GM19455 (cell line): Measurements from ENCODE around the gene HEYL.

ENCODE experiments used
- ATAC-seq: cut with Tn5 transposase; IDR thresholded peaks from one replicate; pipeline ENCODE4 v1.9.1; 2021; ENCODE audit not compliant: unreplicated experiment

The HEYL gene

DNA sequence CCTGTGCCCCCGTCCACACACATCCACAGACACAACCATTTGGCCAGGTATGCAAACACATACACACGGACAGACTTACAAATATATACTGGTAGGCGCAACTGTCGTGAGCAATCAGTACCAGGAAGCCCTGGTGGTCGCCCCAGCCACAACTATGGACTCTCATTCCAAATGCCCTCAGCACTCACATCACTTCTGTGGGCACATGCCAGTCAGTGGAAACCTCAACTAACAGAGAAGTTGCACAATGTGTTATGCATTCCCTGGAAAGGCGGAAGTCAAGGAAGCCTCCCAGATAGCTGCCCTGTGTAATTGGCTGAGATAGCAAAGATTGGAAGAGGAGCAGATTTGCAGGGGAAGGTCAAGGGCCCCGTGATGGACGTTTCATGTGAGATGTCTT is 1.4 kb upstream of the HEYL start:
- ATAC-seq = no peak

DNA sequence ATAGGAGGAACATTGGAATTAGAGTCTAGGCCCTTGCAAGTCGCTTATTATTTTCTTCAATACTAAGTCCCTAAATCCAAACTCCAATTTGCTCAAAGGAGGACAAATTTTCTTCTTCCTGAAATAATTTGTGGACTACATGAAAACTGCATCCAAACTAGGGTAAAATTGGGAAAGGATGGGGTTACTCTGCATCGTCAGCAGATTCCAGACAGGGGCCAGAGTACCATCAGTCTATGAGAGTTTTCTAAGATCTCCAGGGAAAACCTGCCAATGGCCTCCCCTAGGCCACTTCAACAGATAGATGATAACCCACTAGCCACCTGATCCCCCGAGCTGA is 508 bp downstream of the HEYL start:
- no peak for ATAC-seq

DNA sequence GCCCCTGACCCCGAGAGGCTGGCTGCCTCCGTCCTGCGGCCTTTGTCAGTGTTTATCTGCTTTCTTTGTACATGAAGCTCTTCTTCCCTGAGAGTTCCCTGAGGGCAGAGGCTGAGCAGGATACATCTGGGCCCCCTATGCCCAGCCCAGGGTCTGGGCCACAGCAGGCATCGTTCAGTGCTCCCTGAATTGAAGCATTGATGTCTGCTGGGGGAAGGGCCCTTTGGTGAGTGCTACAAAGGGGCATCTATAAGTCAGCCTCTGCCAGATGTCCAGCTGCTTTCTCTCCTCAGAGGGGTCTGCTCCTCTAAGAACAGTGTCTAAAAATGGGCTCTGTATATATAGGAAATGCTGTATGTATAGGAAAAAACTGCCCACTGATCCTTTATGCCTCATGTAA is 2.1 kb downstream of the HEYL start:
- ATAC-seq = no peak

DNA sequence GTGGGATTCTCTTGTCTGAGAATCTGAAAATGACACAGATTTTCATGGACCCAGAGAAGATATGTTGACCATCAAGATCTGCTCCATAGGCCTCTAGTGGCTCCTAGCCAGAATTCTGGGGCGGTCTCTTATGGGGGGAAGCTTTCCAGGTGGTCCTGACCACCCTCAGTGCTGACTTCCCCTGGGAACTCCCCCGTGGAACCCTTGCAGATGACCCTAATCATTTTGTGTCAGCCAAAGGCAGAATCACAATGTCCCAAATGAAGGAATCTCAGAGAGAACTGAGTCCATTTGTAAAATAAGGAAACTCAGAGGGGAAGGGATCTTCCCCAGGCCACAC is 3.6 kb downstream of the HEYL start:
- ATAC-seq = no peak

DNA sequence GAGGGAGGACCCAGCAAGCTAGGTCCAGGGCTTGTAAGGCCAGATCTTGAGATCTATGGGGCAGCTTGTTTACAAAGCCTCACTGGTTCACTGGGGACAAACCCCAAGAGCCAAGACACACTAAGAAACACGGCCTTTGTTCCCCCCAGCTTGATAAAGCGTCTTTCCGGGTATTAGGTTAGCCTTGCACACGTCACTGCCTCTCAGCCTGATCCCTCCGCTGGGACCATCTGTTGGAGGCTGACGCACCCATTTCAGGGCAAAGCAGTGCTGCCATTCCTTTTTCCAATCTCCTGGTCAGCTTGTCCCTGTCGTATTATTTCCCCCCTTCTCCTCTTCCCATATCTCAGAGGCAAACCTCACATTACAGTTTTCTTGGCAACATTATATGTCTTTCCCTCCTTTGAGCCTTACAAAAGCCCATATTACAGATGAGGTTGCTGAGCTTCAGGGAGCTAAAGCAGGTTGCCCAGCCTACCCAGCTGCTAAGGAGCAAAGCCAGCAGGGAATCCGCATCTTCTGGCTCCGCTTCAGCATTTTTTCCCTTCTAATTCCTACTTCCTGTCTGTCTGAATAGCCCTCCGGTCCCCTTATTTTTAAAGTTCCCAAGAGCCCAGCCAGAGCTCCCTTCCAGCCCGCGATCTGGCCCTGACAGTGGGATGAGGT is 4.1 kb downstream of the HEYL start:
- no peak for ATAC-seq

DNA sequence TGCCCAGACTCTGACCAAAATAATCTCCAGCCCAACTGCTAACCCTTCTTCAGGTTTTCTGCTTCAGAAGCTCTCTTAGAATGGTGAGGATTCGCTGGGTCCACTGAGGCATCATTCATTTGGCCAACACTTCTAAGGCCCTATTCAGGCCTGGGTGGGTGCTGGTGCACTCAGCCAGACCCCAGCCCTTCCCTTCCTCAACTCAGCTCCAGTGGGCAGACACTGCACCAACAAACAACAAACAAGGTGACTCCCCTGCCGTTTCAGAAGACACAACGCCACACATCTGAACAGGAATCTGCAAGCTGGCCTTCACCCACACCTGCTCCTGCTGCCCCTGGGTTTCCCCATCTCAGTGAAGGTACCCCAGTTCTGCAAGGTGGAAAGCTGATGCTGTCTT is 6.0 kb downstream of the HEYL start:
- no peak for ATAC-seq

DNA sequence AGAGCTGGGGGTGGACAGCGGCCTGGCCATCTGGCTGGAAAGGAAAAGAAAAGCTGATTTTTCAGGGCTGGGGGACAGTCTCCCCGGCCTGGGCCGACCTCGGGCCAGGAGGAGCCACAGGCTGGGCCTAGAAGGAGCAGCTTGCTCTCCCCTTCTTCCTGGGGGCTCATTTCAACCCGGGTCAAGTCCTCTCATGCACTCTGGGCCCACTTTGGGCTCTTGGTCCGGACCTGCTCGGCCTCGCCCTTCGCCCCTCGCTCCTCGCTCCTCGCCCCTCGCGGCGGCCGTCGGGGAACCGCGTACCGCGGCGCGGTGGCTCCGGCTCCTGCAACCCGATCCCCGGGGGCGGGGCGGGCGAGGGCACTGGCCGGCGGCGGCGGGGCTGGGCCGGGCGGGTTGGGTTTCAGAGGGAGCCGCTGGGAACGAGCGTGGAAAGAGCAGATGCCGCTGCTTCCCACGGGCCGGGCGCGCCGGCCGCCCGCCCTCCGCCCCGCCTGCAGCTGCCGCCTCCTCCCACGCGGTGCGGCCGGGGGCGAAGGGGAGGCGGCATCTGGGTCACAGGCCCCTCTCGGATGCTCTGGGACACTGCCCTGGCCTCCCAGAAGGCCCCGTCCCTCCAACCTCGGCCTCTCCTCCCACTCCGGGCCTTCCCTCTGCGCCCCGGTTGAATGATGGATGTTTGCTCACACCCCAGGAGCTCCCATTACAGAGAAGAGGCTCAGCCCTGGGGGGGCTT is 6.6 kb downstream of the HEYL start:
- ATAC-seq = no peak

DNA sequence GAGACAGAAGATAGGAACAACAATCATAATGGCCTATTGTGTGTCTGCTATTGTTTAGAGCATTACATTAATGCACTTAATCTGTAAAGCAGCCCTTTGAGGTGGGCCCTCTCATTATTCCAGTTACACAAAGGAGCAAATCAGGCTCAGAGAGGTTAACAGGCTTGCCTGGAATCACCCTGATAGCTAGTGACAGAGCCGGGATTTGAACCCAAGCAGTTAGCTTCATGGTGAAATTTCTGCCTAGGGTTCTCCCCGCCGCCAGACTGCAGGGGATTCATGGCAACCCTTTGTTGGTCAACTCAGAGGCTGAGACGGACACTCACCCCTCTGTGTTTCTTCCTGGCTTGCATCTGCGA is 7.1 kb downstream of the HEYL start:
- ATAC-seq = no peak

DNA sequence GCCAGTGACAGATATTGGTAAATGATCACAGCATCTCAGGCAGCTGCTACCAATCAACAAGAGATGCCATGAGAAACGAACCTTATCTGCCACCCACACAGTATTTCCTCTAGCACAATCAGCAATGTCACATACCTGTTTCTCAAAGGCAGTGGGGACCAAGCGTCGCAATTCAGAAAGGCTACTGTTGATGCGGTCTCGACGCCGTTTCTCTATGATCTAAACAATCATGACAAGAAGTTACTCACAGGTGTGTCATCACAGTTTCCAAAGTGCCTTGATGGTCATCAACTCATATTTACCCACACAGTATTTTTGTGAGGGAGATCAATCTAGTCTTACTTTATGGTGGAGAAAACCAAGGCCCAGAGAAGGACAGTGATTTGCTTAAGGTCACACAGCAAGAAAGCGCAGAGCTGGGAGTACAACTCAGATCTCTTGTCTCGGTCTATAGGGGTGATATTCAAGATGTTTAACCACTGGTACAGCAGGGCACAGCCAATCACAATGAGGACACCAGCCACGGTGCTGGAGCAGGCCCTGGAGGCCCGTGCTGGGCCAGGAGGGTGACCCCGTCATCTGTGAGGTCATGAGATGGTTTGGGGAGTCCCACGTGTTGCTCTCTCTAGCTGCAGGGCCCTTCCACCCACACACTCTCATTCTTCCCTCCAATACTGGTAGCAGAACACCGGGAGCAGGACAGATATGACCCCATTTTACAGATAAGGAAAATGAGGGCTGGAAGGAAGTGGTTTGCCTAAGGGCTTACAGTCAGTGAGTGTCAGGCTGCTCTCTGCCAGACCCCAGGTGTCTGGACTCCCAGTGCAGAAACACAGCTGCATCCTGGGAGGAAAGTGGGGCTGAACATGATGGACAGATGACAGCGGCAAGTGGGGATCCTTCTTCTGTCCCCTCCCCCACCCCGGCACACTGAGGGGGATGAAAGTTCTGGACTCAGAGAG is 7.8 kb downstream of the HEYL start:
- no peak for ATAC-seq

DNA sequence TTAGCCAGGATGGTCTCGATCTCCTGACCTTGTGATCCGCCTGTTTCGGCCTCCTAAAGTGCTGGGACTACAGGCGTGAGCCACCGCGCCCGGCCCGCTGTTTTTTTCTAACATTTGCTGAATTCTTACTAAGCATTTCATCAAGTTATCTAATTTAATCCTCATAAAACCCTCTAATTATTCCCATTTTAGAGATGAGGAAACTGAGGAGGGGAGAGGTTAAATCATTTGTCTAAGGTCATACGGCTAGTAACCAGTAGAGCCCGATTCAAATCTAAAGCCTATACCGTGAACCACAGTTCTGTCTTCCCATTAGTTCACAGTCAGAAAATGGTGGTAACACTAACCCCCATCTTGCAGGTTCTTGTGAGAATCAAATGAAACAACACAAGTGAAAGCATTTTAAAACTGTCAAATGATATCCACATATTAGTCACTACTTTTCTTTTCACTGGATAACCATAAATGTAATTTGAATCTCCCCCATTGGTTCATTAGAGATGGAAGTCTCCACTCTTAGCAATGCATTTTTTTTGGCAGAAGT is 10.6 kb downstream of the HEYL start:
- ATAC-seq = no peak

DNA sequence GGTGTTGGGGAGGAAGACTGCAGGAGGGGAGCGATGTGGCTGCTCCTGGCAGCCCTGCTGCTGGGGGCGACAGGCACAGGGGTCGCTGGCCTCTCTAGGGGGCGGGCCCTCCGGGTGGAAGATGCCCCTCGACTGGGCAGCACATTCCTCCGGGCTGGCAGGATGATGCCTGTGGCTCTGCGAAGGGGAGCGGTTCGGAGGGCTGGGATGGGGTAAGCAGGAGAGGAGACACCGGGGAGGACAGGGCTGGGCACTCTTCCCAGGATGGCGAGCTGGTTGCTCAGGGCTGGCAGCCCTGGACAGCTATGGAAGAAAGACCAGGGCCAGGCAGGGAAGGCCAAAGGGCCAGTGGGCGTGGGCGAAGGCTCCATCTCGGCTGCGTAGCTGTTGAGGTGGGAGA is 12.8 kb downstream of the HEYL start:
- ATAC-seq = no peak

DNA sequence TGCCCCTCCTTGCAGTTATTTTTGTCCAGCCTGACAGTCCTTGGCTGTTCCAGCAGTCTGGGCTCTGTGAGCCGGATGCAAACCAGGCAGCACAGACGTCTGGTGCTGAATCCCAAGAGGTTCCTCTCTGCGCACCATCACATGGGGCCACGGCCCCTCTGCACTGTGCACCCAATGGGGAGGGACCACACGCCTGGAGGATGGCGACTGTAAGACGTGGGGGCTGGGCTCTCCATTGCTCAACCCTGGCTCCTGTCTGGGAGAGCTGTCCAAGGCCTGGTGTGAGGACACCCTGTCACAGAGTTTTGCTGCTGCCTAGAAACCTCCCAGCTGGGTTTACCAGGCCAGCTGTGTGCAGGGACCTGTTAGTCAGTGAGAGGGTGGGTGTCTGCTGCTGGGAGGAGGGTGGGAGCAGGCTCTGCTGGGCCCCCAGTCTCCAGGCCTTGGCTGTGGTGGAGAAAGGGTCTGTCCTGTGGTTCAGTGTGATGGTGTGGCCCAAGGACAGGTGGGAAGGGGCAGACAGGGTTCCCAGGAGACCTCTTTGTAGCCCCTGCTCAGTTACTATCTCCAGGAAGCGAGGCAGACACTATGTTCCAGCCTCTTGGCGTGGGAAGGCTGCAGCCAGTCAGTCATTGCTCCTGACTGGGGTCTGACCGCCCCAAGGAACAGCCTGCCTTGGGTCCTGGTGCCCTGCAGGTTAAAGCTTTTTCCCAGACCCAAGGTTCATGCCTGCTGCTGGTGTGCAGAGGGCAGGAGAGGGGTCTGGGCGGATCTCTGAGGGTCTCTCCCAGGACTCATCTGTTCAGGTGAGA is 13.8 kb downstream of the HEYL start:
- no peak for ATAC-seq

DNA sequence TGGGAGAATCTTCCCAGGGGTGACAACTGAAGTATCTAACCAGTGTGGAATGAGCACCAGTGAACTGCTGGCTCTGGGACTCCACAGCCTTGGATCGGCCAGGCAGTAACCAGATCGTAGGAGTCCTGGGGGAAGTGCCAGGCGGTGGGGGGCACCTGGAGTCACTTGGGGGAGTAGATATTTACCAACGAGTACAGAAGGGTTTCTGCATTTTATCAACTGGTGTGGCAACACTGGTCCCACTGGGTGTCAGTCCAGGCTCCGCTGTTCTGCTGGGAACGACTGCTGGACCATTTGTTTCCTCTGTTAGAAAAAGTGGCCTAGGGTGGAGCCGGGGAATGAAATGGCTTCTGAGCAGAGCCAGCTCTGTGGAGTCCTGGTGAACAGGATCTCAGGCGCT is 14.4 kb downstream of the HEYL start:
- no peak for ATAC-seq

DNA sequence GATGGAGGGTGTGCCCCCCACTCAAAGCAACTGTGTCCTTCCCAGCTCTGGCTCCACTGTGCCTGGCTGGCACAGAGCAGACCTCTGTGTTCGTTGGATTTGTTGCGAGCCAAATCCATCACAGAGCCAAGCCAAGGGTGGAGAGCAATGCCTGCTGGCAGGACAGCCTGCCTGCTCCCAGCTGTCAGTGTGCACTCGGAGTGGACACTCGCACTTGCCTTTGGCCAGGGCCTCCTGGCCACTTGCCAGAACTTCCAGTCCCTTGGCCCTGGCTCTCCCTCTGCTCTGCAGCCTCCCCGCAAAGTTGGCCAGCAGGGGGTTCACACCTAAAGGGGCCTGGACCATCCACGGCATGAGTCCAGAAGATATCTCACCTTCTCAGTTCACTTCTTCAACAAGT is 16.4 kb downstream of the HEYL start:
- no peak for ATAC-seq

DNA sequence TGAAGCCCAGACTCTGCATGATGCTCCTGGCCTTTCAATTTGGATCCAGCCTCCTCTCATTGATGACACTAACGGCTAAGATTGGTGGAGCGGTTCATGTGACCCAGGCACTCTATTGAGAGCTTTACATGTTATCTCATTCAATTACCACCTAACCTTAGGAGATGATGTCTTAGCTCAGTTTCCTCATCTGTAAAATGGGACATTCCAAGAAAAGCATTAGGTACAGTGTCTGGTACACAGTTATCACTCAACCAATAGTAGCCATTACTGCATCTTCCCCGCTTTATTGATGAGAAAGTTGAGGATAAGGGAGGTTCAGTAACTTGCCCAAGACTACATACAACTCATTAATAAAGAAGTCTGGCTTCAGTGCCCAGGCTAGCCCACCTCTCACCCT is 17.0 kb downstream of the HEYL start:
- ATAC-seq = no peak

DNA sequence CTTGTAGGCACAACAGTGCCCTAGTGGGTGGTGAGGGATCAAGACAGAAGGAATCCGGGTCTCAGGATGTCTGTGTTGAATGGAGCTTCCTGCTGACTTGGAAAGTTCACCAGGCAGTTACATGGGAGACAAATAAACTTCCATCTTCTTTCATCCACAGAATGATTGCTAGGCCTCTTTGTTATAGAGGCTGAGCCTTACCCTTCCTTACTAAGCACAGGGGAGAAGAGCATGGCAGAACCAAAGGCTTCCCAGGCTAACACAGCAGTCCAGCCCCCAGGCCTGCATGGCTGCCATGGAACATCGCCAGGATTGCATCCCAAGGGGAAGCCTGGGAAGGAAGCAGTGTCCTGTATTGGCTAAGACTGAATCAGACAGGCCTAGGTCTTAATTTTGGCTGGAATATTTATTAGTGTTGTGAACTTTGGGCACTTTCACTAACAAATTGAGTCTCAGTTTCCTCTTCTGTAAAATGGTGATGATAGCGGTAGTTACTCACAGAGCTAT is 18.7 kb downstream of the HEYL start:
- no peak for ATAC-seq

DNA sequence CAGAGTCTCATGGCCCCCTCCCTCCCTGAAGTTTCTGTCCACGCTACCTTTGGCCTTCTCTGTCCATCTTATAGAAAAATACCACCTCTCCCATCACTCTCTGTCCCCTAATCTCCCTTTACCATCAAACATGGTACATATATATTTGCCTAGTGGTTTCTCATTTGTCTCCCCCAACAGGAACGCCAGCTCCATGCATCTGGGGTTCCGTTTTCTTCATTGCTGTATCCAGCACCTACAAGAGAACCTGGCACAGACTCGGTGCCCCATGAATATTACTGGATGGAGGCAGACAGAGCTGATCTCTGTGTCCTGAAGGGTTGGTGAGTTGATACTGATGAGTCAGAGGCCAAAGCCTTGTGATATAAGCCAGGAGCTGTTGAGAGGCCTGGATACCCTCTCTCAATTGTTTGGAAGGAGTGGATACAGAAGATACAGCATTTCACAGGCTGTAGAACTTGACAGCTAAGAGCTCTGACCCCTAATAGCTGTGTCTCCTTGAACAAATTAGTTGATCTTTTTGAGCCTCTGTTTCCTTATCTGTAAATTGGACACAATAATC is 21.9 kb downstream of the HEYL start:
- ATAC-seq = no peak

DNA sequence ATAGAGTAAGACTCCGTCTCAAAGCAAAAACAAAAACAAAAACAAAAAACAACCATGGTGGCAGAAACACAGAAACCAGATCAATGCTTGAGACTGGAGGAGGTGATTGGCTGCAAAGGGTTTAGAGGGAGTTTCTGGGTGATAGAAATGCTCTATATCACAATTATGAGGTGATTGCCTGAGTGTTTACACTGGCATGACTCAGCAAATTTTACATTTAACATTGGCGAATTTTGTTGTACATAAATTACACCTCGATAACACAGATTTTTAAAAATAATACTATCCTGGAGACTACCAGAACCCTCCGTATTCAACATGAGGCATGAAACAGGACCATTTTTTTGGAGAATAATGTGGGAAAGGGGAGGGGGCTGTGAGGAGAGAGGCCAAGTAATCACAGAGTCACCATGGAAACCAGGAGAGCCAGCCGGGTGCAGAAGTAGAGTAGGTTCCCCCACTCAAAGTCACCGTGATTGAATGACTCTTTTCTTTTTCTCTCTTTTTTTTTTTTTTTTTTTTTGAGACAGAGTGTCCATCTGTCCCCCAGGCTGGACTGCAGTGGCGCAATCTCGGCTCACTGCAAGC is 24.3 kb downstream of the HEYL start:
- no peak for ATAC-seq

DNA sequence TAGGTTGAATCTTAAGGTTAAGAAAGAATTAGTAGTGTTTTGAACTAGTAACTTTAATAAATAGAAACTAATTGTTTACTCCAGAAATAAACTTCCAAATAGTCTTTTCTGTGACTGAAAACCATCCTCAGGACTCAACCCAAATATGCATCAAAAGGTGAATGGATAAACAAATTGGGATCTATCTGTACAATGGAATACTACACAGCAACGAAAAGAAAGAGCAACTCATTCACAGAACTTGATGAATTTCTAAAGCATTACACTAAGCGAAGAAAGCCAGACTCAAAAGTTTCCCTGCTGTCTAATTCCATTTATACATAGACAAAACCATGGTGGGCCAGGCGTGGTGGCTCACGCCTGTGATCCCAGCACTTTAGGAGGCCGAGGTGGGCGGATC is 25.0 kb downstream of the HEYL start:
- no peak for ATAC-seq

DNA sequence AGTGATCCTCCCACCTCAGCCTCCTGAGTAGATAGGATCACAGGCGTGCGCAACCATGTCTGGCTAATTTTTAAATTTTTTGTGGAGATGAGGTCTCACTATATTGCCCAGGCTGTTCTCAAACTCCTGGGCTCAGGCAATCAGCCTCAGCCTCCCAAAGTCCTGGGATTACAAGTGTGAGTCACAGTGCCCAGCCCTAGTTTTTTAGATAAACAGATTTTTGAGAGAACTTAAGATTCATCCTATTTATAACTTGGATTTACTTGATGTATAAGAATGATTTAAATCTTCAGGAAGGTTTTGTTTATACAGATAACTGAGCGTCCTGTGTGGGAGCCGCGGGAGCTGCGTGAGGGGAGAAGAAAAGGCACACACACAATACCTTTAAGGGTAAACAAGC is 26.2 kb downstream of the HEYL start:
- ATAC-seq = no peak
